ENCODE measurements around the gene DMGDH.
A peak's percentile ranks its signal among the peaks of the same experiment; 100 is the strongest.

Gene DMGDH

DNA sequence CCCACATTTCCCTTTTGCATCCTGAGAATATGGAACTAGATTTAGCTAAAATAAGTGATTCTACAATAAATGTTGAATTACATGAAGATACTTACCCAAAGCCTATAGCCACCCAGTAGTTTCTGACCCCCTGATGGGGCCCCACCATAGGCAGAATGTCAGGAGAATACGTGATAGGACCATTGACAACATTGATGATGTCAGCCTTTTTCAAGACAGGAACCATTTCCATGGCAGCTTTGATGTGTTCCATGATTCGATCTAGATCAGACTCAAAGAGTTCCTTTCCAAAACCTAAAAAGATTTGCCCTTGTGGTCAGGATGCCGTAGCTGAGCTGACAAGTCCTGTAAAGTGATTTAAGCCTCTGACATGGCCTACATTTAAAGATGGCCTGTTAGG lies 27.3 kb downstream of the DMGDH start:
- TF ChIP-seq, protein P1, sequence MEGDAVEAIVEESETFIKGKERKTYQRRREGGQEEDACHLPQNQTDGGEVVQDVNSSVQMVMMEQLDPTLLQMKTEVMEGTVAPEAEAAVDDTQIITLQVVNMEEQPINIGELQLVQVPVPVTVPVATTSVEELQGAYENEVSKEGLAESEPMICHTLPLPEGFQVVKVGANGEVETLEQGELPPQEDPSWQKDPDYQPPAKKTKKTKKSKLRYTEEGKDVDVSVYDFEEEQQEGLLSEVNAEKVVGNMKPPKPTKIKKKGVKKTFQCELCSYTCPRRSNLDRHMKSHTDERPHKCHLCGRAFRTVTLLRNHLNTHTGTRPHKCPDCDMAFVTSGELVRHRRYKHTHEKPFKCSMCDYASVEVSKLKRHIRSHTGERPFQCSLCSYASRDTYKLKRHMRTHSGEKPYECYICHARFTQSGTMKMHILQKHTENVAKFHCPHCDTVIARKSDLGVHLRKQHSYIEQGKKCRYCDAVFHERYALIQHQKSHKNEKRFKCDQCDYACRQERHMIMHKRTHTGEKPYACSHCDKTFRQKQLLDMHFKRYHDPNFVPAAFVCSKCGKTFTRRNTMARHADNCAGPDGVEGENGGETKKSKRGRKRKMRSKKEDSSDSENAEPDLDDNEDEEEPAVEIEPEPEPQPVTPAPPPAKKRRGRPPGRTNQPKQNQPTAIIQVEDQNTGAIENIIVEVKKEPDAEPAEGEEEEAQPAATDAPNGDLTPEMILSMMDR (conservative IDR thresholded peaks at IDR 0.05) = no peak
- no peak overlapping the region for H3K27ac ChIP-seq

DNA sequence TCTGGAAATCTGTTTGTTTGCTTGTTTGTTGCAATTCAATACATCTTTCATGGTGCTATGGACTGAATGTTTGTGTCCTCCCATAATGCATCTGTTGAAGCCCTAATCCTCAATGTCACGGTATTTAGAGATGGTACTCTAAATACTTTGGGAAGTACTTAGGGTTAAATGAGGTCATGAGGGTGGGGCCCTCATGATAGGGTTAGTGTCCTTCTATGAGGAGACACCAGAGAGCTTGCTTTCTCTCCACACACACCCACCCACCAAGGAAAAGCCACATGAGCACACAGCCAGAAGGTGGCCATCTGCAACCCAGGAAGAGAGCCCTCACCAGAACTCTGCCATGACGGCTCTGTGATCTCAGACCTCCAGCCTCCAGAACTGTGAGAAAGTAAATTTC lies 32.7 kb downstream of the DMGDH start:
- TF ChIP-seq, protein P1 (conservative IDR thresholded peaks at IDR 0.05) = no peak
- H3K27ac ChIP-seq = peak overlapping the region; percentile 78

DNA sequence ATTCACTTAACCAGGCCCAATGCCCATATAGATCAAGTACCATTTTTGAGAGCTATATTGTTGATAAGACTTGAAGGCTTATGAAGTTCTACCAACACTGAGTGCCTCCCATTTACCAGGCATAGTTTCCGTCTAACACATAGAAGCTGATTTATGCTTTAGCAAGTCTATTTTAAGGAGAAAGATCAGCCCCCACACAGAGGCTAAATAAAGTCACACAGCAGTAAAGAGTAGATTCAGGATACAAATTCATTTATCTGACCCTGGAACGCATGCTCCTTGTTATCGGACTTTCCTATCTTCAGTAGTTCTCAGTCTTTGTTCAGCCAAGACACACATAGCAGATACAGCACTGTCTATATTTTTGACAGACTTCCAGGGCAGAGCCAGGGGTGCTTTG lies 34.2 kb downstream of the DMGDH start:
- H3K27ac ChIP-seq = peak overlapping the region; percentile 78
- TF ChIP-seq, protein P1 (conservative IDR thresholded peaks at IDR 0.05) = no peak

DNA sequence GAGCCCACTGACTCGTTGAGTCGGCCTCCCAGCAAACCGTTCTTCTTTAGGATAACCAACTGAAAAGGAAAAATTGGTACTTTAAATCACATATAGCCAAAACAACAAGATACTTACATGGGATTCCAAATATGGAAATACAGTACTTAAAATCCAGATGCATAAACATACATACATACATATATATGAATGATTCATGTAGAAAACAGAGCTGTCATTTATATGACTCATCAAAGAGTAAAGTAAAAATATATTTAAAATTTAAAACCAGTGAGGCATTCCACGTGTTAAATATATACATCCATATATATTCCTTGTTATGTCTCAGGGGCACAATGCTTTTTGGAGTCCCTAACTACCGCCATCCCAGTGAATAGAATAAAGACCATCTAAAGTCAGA lies 36.7 kb downstream of the DMGDH start:
- TF ChIP-seq, protein P1 (conservative IDR thresholded peaks at IDR 0.05) = no peak

DNA sequence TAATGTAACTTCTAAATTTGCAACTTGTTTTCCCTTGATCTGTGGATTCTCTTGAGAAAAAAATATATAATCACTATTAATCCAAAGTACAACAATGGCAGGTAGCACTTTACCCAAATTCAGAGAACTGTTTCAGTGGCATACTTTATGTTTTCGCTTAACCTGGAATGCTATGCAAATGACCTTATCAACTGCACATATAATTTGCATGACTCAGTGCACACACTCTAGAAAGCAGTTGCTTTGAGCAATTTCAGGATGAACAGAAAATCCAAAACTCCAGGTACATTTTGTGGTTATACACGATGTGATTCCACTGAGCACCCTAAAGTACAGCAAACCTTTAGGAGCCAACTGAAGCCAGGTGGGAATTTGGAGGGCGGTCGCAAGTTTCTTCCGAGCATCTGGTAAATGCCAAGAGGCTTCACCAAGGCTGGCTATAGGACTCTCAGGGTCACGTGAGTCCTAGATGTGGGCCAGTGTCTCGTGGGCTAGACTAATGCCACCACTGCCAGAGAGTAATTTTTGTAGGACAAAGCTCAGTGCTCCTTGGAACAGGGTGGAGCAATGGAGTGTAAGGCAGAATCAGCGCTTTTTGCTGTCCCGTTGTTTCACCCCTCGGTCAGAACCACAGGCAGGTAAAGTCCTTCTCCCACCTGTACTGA lies 37.3 kb downstream of the DMGDH start:
- TF ChIP-seq, protein P1 (conservative IDR thresholded peaks at IDR 0.05) = no peak
- no peak overlapping the region for H3K27ac ChIP-seq

More for the DNA sequence above, 36.7 kb downstream of the DMGDH start:
- no peak overlapping the region for H3K27ac ChIP-seq

DNA sequence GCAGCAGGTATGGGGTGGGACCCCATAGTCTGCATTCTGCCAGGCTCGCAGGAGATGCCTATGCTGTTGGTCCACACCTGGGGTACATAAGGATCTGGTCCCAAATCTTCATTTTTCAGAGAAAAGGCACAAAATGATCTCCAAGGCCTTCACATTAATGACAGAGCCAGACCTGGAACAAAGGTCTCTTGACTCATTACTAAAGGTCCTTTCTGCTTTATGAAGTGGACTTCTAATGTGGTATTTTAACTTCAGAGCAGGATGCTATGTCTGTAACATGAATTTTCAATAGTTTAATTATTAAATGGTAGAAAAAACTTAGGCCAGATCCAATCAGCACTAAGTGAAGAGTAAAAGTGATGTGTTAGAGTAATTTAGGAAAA lies 38.0 kb downstream of the DMGDH start:
- no peak overlapping the region for H3K27ac ChIP-seq
- TF ChIP-seq, protein P1 (conservative IDR thresholded peaks at IDR 0.05) = no peak

DNA sequence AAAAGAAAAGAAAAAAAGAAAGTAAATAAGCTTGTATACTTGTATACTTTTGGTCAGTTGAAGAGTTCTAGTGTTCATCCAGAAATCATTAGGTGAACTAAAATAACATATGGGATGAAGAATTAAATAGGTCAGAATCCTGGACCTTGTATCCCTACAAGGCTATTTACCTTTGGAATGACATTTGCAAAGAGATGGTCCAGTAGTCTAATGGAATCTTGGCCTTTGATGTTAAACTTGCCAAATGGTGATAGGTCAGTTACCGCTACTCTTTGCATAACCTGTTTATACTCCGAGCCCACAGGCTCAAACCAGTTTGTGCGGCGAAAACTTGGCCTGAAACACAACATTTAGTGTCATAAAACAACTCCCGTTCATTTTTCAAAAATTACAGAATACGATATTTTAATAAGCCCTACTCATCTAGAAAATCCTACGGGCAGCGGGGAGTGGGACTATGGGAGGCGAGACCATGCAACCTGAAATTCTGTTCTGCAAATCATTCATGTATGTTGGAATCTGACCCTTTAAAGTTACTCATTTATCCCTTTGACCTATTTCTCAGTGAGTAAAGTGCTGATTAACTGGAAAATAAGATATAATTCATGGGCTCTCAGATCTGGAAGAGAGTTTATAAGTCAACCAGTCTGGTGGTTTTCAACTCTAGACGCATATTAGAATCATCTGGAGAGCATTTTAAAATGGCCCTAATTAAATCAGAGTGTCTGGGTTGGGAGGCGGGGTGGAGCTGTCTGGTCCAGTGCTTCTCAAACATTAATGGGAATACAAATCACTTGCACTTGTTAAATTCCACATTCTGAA lies 38.6 kb downstream of the DMGDH start:
- H3K27ac ChIP-seq = no peak overlapping the region

More for the DNA sequence above, 38.6 kb downstream of the DMGDH start:
- TF ChIP-seq, protein P1 (conservative IDR thresholded peaks at IDR 0.05) = no peak
